HG02973 (cell line): ENCODE results near the gene GFAP.
"Not testable (repeated sequence)": the region's sequence is repeated elsewhere in the genome, so short reads cannot be mapped to it uniquely, and the experiment has no call there.

Experiments
- ATAC-seq: cut with Tn5 transposase; IDR thresholded peaks from one replicate; pipeline ENCODE4 v1.9.1; 2021; ENCODE audit warnings: moderate library complexity; ENCODE audit not compliant: unreplicated experiment

Gene GFAP

DNA sequence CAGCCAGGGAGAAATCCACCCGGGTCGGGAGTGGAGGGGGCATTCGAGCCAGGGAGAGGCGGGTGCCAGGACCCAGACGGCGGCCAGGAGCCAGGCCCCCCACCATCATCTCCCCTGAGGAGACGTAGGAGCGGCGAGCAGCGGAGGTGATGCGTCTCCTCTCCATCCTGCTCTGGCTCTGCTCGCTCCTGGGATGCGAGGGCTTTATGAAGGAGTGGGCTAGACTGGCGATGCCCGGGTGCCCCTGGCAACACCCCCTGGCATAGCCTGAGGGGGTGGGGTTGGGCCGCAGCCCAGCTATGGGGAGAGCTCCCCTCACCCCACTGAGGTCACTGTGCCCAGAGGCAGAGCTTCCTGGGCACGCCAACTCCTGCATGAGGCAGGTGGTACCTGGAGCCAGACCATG is at the start of gene GFAP:
GFAP (minus strand) TSS at position 180 of the 406 bp plus-strand sequence; CDS start at position 166, 14 bp downstream.
- ATAC-seq: no peak

DNA sequence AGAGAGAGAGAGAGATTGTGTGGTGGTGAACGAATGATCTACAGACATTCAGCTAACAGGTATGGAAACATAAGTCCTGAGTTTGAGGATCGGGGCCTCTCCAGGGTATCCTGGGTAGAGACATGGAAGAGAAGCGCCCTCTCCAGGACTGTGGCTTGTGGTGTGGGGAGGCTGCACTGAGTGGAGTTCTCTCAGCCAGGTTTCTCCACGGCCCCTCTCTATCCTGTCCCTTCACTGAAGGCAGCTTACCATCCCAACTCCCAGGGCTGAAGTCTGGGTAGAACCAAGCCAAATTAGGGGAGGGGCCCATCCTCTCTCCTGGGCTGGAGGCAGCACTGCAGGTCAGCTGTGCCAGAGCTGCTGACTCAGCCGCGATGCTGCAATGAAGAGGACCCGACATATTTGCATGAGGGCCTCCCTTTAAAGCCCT is 46.6 kb upstream of the GFAP start:
- ATAC-seq: no peak

GRCh38 chr17:44960691-44961090 is 45.4 kb upstream of the GFAP start:
- no peak for ATAC-seq

- ATAC-seq: no peak
Measured at GRCh38 chr17:44959821-44960531, 44.7 kb upstream of the GFAP start.

- ATAC-seq: no peak
Measured at GRCh38 chr17:44956998-44957981, 42.0 kb upstream of the GFAP start.

GRCh38 chr17:44955674-44956425 is 40.5 kb upstream of the GFAP start:
- no peak for ATAC-seq

GRCh38 chr17:44952946-44953475 is 37.7 kb upstream of the GFAP start:
- no peak for ATAC-seq

DNA sequence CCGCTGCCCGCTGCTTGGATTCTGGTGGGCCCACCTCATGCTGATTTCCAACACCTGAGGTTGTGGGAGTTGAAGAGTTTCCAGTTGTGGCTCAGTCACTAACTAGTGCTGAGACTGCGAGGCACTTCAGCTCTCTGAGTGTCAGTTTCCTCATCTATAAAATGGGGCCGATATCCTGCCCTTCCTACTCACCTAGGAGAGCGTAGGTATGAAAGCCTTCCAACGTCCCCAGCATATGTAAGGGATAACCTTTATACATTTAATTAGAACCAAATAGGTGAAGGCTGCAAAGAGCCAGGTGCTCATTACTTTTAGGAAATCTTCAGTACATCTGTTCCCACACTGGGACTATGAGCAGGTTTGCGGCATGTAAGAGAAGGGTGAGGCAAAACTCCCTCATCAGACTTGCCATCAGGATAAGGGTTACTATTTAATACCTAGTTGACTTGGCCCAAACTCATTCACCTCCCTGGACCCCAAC is 33.1 kb upstream of the GFAP start:
- no peak for ATAC-seq

- ATAC-seq: peak; percentile 89
Measured at GRCh38 chr17:44947461-44948314, 32.4 kb upstream of the GFAP start, which contains the start of gene KIF18B. TSS of gene KIF18B (minus strand) at chr17:44947773. CDS start at chr17:44936344, 11,429 bp downstream.

DNA sequence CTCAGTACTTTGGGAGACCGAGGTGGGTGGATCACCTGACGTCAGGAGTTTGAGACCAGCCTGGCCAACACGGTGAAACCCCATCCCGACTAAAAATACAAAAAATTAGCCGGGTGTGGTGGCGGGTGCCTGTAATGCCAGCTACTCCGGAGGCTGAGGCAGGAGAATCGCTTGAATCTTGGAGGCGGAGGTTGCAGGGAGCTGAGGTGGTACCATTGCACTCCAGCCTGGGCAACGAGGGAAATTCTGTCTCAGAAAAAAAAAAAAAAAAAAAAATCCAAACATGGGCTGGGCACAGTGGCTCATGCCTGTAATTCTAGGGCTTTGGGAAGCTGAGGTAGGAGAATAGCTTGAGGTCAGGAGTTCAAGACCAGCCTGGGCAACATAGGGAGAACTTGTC is 30.4 kb upstream of the GFAP start:
- ATAC-seq: not testable (repeated sequence)

GRCh38 chr17:44942456-44942855 is 27.2 kb upstream of the GFAP start:
- ATAC-seq: no peak

DNA sequence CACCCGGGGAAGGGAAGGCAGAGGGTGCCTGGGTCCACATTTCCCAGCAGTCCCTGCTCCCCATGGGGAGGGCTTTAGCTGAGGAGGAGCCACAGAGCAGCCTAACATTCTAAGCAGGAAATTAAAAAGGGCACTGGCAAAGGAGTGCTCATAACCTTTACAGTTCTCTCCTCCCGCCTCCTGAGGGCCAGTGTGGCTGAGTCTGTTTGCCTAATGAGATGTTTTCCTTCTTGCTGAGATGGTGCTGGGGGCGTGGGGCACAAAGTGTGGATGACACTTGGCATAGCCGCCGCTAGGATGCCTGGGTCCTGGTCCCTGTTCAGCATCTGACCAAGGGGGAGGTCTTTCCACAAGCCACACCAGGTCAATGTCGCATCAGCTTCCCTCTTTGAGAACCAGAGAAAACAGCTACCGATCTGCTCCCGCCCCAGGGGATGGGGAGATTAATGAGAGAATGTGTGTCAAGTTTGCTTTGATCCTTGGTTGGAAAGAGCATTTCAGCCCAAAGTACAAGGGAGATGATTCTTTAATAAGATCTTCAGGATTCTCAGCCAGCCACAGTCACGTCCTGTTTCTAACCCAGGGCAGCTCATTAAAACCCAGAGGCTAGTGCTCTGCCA is 26.5 kb upstream of the GFAP start:
- ATAC-seq: no peak

DNA sequence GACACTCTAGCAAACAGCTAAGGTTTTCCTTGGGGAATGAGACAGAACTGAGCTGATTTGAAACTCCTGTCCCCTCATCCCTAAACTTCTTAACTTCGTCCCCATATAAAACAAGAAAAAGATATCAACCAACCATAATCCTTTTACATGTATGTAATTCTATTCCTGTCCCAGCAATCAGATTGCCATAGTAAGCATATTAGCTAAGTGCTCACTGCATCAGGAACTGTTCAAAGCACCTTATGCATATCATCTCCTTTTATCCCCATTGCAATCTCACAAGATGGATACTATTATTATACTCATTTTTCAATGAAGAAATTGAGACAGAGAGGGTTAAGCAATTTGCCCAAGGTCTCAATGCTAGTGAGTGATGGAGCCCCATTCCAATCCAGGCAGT is 25.5 kb upstream of the GFAP start:
- ATAC-seq: no peak

GRCh38 chr17:44940317-44940716 is 25.0 kb upstream of the GFAP start:
- no peak for ATAC-seq

GRCh38 chr17:44935116-44935515 is 19.8 kb upstream of the GFAP start:
- ATAC-seq: no peak

GRCh38 chr17:44934745-44935105 is 19.4 kb upstream of the GFAP start:
- no peak for ATAC-seq

DNA sequence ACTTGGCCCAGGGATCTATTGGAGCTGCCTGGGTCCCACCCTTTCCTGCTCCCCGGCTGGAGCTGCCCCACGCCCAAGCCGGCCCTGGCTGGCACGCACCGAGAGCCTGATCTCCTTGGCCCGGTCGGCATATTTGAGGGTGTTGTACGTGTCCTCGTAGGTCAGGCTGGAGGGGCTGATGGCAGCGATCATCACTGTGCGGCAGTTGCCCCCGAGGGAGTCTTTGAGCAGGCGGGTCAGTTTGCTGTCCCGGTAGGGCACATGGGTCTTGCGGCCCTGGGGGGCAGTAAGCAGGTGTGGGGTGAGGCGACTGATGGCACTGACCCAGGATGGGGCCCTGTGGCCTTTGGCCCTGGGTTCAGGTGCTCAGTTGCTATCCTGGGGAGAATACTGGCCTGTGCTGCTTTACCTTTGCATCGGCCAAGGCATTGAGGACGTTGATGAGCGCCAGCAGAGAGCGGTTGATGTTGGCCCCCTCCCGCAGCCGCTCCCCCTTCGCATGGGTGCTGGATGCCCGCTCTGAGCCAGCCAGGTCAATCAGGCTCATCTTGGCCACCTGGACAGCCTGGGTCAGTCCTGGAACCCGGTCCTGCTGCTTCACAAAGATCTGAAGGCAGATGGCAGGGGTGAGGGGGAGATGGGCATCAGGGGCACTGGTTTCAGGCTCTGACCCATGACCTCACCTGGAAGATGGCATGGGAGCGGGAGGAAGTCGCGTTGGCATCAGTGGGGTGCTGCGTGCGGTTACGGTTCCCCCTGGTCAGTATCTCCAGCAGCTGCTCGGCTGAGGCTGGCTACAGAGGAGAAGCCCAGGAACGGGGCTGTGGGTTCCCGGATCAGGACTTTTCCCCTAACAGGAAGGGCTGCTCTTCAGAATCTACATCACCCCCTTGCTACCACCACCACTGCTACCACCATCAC is 18.8 kb upstream of the GFAP start:
- no peak for ATAC-seq

GRCh38 chr17:44932787-44933097 is 17.4 kb upstream of the GFAP start:
- no peak for ATAC-seq
